Suprapubic skin (tissue), 4 donors: ENCODE data around the gene MAB21L4. TPM values are rescaled to one million over a fixed set of nuclear protein-coding genes. Genes with fewer than 3 reads are reported as not detected.

Source experiments
- DNase-seq, 2 donors: peaks; one replicate each; pipeline ENCODE4 v3.0.0-alpha.2; 2019; ENCODE audit warnings: low spot score in 2 of 2
- H3K27ac ChIP-seq: fragments of 200-600 bp; sonication (generic); one replicate; pipeline ENCODE4 v1.5.1; 2019
- H3K27me3 ChIP-seq: fragments of 200-600 bp; sonication (generic); one replicate; pipeline ENCODE4 v1.5.1; 2019
- H3K36me3 ChIP-seq: fragments of 200-600 bp; sonication (generic); one replicate; pipeline ENCODE4 v1.5.1; 2019
- H3K4me1 ChIP-seq: fragments of 200-600 bp; sonication (generic); one replicate; pipeline ENCODE4 v1.5.1; 2019
- H3K4me3 ChIP-seq: fragments of 200-600 bp; sonication (generic); one replicate; pipeline ENCODE4 v1.5.1; 2019; ENCODE audit warnings: mild to moderate bottlenecking
- H3K9me3 ChIP-seq: fragments of 200-600 bp; sonication (generic); one replicate; pipeline ENCODE4 v1.5.1; 2019
- EP300 ChIP-seq: sonication (generic); formaldehyde crosslinking; IDR thresholded peaks from one replicate; pipeline ENCODE4 v1.6.1; 2017; ENCODE audit warnings: antibody characterized with exemption
- POLR2A ChIP-seq, 2 donors: fragments of 450-650 bp; IDR thresholded peaks; one replicate each; pipeline ENCODE4 v1.6.1; 2017; ENCODE audit warnings: antibody characterized with exemption in 2 of 2, mild to moderate bottlenecking in 2 of 2, moderate library complexity in 2 of 2
- POLR2AphosphoS5 ChIP-seq, 3 donors: sonication (generic); formaldehyde crosslinking; IDR thresholded peaks; one replicate each; pipeline ENCODE4 v1.6.1; 2017; ENCODE audit warnings: antibody characterized with exemption in 3 of 3
- WGBS: methylation state at CpG from one replicate; pipeline ENCODE4 v1.1.5; 2018; 5-methylcytosine and 5-hydroxymethylcytosine counted together
- total RNA-seq, 4 donors: library from RNA; depleted of rRNA; stranded (reverse); fragments of >200 nt; gene quantifications; one replicate each; pipeline ENCODE4 v1.1.0, GENCODE V29; 2016
- TF ChIP-seq, protein P1 (sequence below), 2 donors: fragments of 200-600 bp in 1 of 2; fragments of 450-650 bp in 1 of 2; sonication (generic) in 1 of 2; IDR thresholded peaks; one replicate each; pipeline ENCODE4 v1.5.1; 2016 to 2019; ENCODE audit warnings: antibody characterized with exemption in 2 of 2, mild to moderate bottlenecking in 1 of 2, moderate library complexity in 1 of 2

The MAB21L4 gene
- total RNA-seq, 4 donors from 2014 or later: 28.7 to 97.5 (median 69.2) TPM

DNA sequence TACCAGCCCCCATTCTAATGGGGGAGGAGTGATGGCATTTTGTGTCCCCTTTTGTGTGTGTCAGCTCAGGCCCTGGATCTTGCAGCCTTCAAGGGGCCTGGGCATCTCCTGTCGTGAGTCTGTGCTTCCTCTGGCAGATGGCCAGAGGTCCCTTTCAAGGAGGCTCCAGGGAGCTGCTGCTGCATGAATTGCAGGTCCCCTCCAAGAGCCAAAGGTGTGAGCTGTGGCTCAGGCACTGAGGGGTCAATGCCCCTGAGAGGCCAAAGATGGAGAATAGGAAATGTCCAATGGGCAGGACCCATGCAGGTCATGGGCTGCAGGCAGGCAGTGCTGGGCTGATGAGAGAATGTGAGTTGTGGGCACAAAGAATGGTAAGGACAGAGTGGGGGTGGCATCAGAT lies 10.4 kb downstream of the MAB21L4 start:
- H3K9me3 ChIP-seq: no peaks in the 10 kb centered on the region
- WGBS: no CpG with 5 or more reads among the region's 1 CpG
- H3K36me3 ChIP-seq: no peaks in the 10 kb centered on the region
- H3K27ac ChIP-seq: no peak overlapping the region
- H3K4me3 ChIP-seq: no peak overlapping the region
- H3K4me1 ChIP-seq: no peaks in the 10 kb centered on the region
- H3K27me3 ChIP-seq: no peaks in the 10 kb centered on the region
- peak in 1 of 2 donors; percentile 50 for DNase-seq
- TF ChIP-seq, protein P1, sequence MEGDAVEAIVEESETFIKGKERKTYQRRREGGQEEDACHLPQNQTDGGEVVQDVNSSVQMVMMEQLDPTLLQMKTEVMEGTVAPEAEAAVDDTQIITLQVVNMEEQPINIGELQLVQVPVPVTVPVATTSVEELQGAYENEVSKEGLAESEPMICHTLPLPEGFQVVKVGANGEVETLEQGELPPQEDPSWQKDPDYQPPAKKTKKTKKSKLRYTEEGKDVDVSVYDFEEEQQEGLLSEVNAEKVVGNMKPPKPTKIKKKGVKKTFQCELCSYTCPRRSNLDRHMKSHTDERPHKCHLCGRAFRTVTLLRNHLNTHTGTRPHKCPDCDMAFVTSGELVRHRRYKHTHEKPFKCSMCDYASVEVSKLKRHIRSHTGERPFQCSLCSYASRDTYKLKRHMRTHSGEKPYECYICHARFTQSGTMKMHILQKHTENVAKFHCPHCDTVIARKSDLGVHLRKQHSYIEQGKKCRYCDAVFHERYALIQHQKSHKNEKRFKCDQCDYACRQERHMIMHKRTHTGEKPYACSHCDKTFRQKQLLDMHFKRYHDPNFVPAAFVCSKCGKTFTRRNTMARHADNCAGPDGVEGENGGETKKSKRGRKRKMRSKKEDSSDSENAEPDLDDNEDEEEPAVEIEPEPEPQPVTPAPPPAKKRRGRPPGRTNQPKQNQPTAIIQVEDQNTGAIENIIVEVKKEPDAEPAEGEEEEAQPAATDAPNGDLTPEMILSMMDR (IDR thresholded peaks at IDR 0.05): no peak
- no peak for TF ChIP-seq EP300
- no peak for TF ChIP-seq POLR2AphosphoS5 (IDR thresholded peaks at IDR 0.05)
- TF ChIP-seq POLR2A (IDR thresholded peaks at IDR 0.05): no peak

DNA sequence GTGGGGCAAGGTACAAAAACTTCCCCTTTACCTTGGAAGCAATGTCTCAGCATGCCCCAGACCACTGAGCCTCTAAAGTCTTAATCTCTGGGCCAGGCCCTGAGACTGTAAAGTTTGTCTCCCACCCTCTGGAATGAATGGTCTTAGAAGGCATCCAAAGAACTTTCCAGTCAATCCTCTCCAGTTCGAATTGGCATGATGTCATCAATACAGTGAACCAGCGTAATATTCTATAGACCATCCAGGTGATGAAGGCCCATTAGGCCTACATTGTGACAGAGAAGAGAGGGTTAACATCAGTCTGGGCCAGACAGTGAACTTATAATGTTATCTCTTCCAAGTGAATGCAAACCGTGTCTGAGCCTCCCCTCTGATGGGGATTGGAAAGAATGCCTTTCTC lies 11.2 kb downstream of the MAB21L4 start:
- TF ChIP-seq EP300 (no peak), POLR2A (IDR thresholded peaks at IDR 0.05) (no peak), POLR2AphosphoS5 (IDR thresholded peaks at IDR 0.05) (no peak)
- TF ChIP-seq, protein P1 (IDR thresholded peaks at IDR 0.05): no peak
- H3K4me1 ChIP-seq: no peaks in the 10 kb centered on the region
- H3K4me3 ChIP-seq: no peak overlapping the region
- no peaks in the 10 kb centered on the region for H3K9me3 ChIP-seq
- no peak overlapping the region for H3K27ac ChIP-seq
- WGBS: 81% methylated on average over 3 of the region's 3 CpGs
- H3K36me3 ChIP-seq: no peaks in the 10 kb centered on the region
- no peak for DNase-seq
- no peaks in the 10 kb centered on the region for H3K27me3 ChIP-seq

DNA sequence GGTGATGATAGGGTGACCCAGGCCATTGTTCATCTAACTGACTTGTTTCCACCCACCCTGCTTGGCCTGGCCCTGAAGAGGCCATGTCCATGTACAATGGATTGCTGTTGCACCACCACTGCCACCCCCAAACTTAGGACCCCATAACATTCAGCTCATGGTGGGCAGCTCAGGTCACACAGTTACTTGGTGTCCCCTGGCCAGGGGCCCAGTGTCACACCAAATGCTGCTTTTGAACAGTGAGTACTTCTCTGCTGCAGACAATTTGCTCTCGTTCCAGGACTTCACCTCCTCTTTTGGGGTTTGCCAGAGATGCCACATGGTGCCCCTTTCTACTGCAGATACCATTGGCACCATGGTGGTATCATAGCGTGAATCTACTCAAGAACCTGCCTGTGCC lies 11.7 kb downstream of the MAB21L4 start:
- no peak overlapping the region for H3K4me3 ChIP-seq
- WGBS: 95% methylated on average over 2 of the region's 2 CpGs
- no peak for TF ChIP-seq POLR2AphosphoS5 (IDR thresholded peaks at IDR 0.05)
- TF ChIP-seq POLR2A (IDR thresholded peaks at IDR 0.05): no peak
- TF ChIP-seq, protein P1 (IDR thresholded peaks at IDR 0.05): no peak
- TF ChIP-seq EP300: no peak
- no peaks in the 10 kb centered on the region for H3K36me3 ChIP-seq
- H3K9me3 ChIP-seq: no peaks in the 10 kb centered on the region
- DNase-seq: no peak
- no peaks in the 10 kb centered on the region for H3K27me3 ChIP-seq
- no peak overlapping the region for H3K27ac ChIP-seq
- no peaks in the 10 kb centered on the region for H3K4me1 ChIP-seq

DNA sequence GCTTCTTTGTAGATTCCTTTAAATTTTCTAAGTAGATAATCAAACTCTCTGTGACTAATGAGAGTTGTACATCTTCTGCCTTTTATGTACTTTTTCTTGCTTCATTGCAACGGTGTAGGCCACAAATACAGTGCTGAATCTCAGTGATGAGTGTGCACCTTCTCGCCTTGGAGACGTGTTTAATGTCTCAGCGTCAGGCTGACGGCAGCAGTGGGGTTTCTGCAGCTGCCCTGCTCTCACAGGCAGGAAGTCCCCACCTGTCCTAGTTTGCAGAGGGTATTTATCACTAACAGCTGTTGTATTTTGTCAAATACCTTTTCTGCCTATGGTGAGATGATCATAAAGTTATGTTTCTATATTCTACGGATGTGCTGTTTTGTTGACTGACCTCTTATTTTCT lies 14.0 kb downstream of the MAB21L4 start:
- no peaks in the 10 kb centered on the region for H3K4me1 ChIP-seq
- no peaks in the 10 kb centered on the region for H3K9me3 ChIP-seq
- no peak for DNase-seq
- H3K36me3 ChIP-seq: no peaks in the 10 kb centered on the region
- WGBS: 50% methylated on average over 6 of the region's 6 CpGs
- H3K4me3 ChIP-seq: no peak overlapping the region
- no peak for TF ChIP-seq EP300
- no peak for TF ChIP-seq POLR2A (IDR thresholded peaks at IDR 0.05)
- TF ChIP-seq, protein P1 (IDR thresholded peaks at IDR 0.05): no peak
- TF ChIP-seq POLR2AphosphoS5 (IDR thresholded peaks at IDR 0.05): no peak
- H3K27me3 ChIP-seq: no peaks in the 10 kb centered on the region
- no peak overlapping the region for H3K27ac ChIP-seq

DNA sequence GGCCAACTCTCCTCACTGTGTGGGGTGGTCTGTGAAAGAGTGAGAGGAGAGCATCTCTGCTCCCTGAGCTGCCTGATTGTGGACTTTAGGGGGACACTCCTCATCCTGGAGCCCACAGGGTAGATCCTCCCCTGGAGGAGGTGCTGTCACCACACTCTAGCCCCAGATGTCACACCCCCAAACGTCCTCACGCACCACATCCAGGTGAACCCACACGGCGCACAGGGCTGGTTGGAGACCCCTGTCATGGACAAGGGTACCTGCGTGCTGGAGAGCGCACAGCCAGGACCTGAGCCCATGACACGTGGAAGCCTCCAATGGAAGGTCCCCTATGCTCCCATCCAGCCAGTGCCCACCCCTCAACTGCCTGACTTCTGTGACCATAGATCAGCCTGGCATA lies 16.9 kb downstream of the MAB21L4 start:
- TF ChIP-seq POLR2A (IDR thresholded peaks at IDR 0.05) (no peak), EP300 (no peak), POLR2AphosphoS5 (IDR thresholded peaks at IDR 0.05) (no peak)
- TF ChIP-seq, protein P1 (IDR thresholded peaks at IDR 0.05): no peak
- H3K4me3 ChIP-seq: no peak overlapping the region
- H3K9me3 ChIP-seq: no peaks in the 10 kb centered on the region
- H3K27me3 ChIP-seq: no peaks in the 10 kb centered on the region
- no peak overlapping the region for H3K27ac ChIP-seq
- no peaks in the 10 kb centered on the region for H3K4me1 ChIP-seq
- WGBS: 71% methylated on average over 4 of the region's 7 CpGs
- H3K36me3 ChIP-seq: no peaks in the 10 kb centered on the region
- peak in 1 of 2 donors; percentile 44 for DNase-seq
